Epithelial cell of esophagus (primary cell): Measurements from ENCODE around the gene GRM4.

Experiments
- DNase-seq: peaks from one replicate; pipeline ENCODE4 v3.0.0; 2010; ENCODE audit warnings: low read depth
- H3K4me3 ChIP-seq: 2 replicates; pipeline ENCODE4 v1.5.1; 2011; ENCODE audit warnings: mild to moderate bottlenecking, low read length, control low read depth
- CTCF ChIP-seq: IDR thresholded peaks from 2 replicates; pipeline ENCODE4 v1.5.1; 2011; ENCODE audit warnings: low read depth, mild to moderate bottlenecking, low read length, control low read depth, inconsistent platforms; ENCODE audit not compliant: insufficient read depth; ENCODE audit errors: missing control alignments

GRM4 gene

GRCh38 chr6:34170346-34170745 is 24.5 kb upstream of the GRM4 start:
- DNase-seq = no peak
- no peak for TF ChIP-seq CTCF

GRCh38 chr6:34169897-34170296 is 24.0 kb upstream of the GRM4 start:
- no peak for DNase-seq
- H3K4me3 ChIP-seq = no peak overlapping the region
- no peak for TF ChIP-seq CTCF

More at GRCh38 chr6:34170346-34170745, 24.5 kb upstream of the GRM4 start:
- H3K4me3 ChIP-seq = no peak overlapping the region

- no peak for DNase-seq
- TF ChIP-seq CTCF = no peak
- no peak overlapping the region for H3K4me3 ChIP-seq
Observed at GRCh38 chr6:34161857-34162515, 16.1 kb upstream of the GRM4 start.

GRCh38 chr6:34159844-34160243 is 14.0 kb upstream of the GRM4 start:
- no peak for DNase-seq
- no peak overlapping the region for H3K4me3 ChIP-seq
- TF ChIP-seq CTCF = no peak

GRCh38 chr6:34158876-34159275 is 13.0 kb upstream of the GRM4 start:
- no peak for DNase-seq
- no peak overlapping the region for H3K4me3 ChIP-seq
- no peak for TF ChIP-seq CTCF

- H3K4me3 ChIP-seq = no peak overlapping the region
- DNase-seq = no peak
- TF ChIP-seq CTCF = no peak
Observed at GRCh38 chr6:34157851-34158250, 12.0 kb upstream of the GRM4 start.

GRCh38 chr6:34157236-34157830 is 11.4 kb upstream of the GRM4 start:
- DNase-seq = no peak
- H3K4me3 ChIP-seq = no peak overlapping the region
- TF ChIP-seq CTCF = no peak
